Mucosa of stomach (tissue), 1 donor: ENCODE results near the gene FGF12.

Experiments used
- H3K27me3 ChIP-seq: one replicate; pipeline ENCODE4 v1.7.0; 2013; ENCODE audit warnings: mild to moderate bottlenecking, low read length; ENCODE audit not compliant: control insufficient read depth, insufficient read depth
- H3K36me3 ChIP-seq: one replicate; pipeline ENCODE4 v1.7.0; 2013; ENCODE audit warnings: low read length; ENCODE audit not compliant: control insufficient read depth, insufficient read depth
- H3K4me1 ChIP-seq: one replicate; pipeline ENCODE4 v1.7.0; 2013; ENCODE audit warnings: mild to moderate bottlenecking, low read length; ENCODE audit not compliant: control insufficient read depth, insufficient read depth
- H3K4me3 ChIP-seq: one replicate; pipeline ENCODE4 v1.7.0; 2013; ENCODE audit warnings: low read length
- H3K9ac ChIP-seq: one replicate; pipeline ENCODE4 v1.7.0; 2013; ENCODE audit warnings: mild to moderate bottlenecking, low read length, moderate library complexity
- H3K9me3 ChIP-seq: one replicate; pipeline ENCODE4 v1.7.0; 2013; ENCODE audit warnings: mild to moderate bottlenecking, low read length, moderate library complexity; ENCODE audit not compliant: control insufficient read depth
- donor health status: Pancreatic carcinoma.

Gene FGF12

GRCh38 chr3:192675958-192676649 is 51.2 kb downstream of the FGF12 start:
- H3K9me3 ChIP-seq: no peaks in the 10 kb centered on the region
- H3K4me3 ChIP-seq: no peak overlapping the region
- H3K4me1 ChIP-seq: no peaks in the 10 kb centered on the region
- H3K36me3 ChIP-seq: no peaks in the 10 kb centered on the region
- H3K9ac ChIP-seq: no peak overlapping the region
- H3K27me3 ChIP-seq: no peaks in the 10 kb centered on the region

DNA sequence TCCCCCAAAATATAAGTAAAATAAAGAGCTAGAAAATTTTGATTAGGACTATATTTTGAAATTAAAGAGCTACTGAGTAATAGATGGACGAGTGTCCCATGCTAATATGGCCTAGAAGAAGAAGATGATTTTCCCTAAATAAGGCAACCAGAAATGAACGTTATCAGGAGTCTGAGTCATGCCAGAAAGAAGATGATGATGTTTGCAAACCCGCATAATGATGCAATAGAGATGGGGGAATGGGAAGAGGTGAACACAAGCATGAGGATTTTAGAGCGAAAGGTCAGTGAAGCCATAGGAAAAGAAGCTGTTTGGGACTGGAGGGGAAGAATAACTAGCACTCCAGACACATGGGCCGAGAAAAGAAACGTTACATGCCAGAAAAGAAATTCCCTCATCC is 71.7 kb downstream of the FGF12 start:
- Histone ChIP-seq H3K27me3 (no peaks in the 10 kb centered on the region), H3K9me3 (no peaks in the 10 kb centered on the region), H3K4me1 (no peaks in the 10 kb centered on the region), H3K4me3 (no peak overlapping the region), H3K9ac (no peak overlapping the region), H3K36me3 (no peaks in the 10 kb centered on the region)

GRCh38 chr3:192655040-192655439 is 72.3 kb downstream of the FGF12 start:
- no peaks in the 10 kb centered on the region for H3K36me3 ChIP-seq
- no peak overlapping the region for H3K9ac ChIP-seq
- no peaks in the 10 kb centered on the region for H3K4me1 ChIP-seq
- H3K9me3 ChIP-seq: no peaks in the 10 kb centered on the region
- H3K4me3 ChIP-seq: no peak overlapping the region
- no peaks in the 10 kb centered on the region for H3K27me3 ChIP-seq

GRCh38 chr3:192653862-192654261 is 73.5 kb downstream of the FGF12 start:
- Histone ChIP-seq H3K9me3 (no peaks in the 10 kb centered on the region), H3K9ac (no peak overlapping the region), H3K4me1 (no peaks in the 10 kb centered on the region), H3K4me3 (no peak overlapping the region), H3K36me3 (no peaks in the 10 kb centered on the region), H3K27me3 (no peaks in the 10 kb centered on the region)

GRCh38 chr3:192652727-192653126 is 74.6 kb downstream of the FGF12 start:
- Histone ChIP-seq H3K4me1 (no peaks in the 10 kb centered on the region), H3K27me3 (no peaks in the 10 kb centered on the region), H3K4me3 (no peak overlapping the region), H3K9ac (no peak overlapping the region), H3K9me3 (no peaks in the 10 kb centered on the region), H3K36me3 (no peaks in the 10 kb centered on the region)

DNA sequence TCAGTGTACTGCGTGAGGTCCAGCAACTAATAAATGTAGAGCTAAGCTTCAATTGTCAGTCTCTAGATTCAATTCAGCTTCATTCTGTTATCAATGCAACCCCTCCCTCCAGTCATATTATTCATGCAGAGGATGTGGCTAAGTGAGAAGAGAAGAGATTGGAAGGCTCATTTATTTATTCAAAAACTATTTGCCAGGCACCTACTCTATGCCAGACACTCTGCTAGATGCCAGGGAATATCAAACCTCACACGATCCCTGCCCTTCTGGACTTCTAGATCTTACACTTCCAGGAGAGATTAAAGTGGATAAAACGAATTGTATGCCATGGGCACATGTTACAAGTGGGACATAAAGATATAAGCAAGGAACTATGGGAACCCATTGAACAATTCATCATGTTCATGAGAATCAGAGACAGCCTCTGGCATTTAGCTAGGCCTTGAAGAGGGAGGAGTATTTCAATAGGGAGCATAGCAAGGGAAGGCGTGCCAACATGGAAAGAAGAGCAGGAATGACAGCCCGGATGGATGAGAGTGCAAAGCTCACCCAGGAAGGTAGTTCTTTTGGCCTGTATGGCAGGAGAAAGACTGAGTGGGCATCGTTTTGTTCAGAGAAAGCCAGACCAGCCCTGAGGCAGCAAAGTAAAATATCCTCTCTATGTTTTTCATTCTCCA is 75.4 kb downstream of the FGF12 start:
- Histone ChIP-seq H3K9me3 (no peaks in the 10 kb centered on the region), H3K9ac (no peak overlapping the region), H3K36me3 (no peaks in the 10 kb centered on the region), H3K27me3 (no peaks in the 10 kb centered on the region), H3K4me3 (no peak overlapping the region), H3K4me1 (no peaks in the 10 kb centered on the region)

- Histone ChIP-seq H3K27me3 (no peaks in the 10 kb centered on the region), H3K36me3 (no peaks in the 10 kb centered on the region), H3K9ac (no peak overlapping the region), H3K9me3 (no peaks in the 10 kb centered on the region), H3K4me1 (no peaks in the 10 kb centered on the region), H3K4me3 (no peak overlapping the region)
Measured at GRCh38 chr3:192645437-192645836, 81.9 kb downstream of the FGF12 start.

- Histone ChIP-seq H3K4me3 (no peak overlapping the region), H3K9me3 (no peaks in the 10 kb centered on the region), H3K9ac (no peak overlapping the region), H3K36me3 (no peaks in the 10 kb centered on the region), H3K27me3 (no peaks in the 10 kb centered on the region), H3K4me1 (no peaks in the 10 kb centered on the region)
Measured at GRCh38 chr3:192642651-192643050, 84.7 kb downstream of the FGF12 start.

GRCh38 chr3:192641919-192642318 is 85.4 kb downstream of the FGF12 start:
- no peaks in the 10 kb centered on the region for H3K4me1 ChIP-seq
- no peaks in the 10 kb centered on the region for H3K9me3 ChIP-seq
- no peaks in the 10 kb centered on the region for H3K36me3 ChIP-seq
- H3K9ac ChIP-seq: no peak overlapping the region
- no peak overlapping the region for H3K4me3 ChIP-seq
- no peaks in the 10 kb centered on the region for H3K27me3 ChIP-seq

DNA sequence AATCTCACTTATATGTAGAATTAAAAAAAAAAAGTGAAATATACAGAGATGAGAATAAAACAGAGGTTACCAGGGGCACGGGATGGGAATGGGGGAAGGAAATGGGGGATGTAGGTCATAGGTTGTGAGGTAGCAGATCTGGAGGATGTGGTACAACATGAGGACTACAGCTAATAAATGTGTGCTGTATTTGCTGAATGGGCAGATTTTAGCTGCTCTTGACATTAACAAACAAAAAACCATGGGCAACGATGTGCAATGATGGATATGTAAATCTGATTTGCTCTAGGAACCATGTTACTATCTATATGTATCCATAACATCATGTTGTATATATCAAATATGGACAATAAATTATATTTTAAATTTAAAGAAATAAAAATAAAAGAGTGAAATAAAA is 87.4 kb downstream of the FGF12 start:
- H3K4me3 ChIP-seq: no peak overlapping the region
- H3K27me3 ChIP-seq: no peaks in the 10 kb centered on the region
- no peak overlapping the region for H3K9ac ChIP-seq

DNA sequence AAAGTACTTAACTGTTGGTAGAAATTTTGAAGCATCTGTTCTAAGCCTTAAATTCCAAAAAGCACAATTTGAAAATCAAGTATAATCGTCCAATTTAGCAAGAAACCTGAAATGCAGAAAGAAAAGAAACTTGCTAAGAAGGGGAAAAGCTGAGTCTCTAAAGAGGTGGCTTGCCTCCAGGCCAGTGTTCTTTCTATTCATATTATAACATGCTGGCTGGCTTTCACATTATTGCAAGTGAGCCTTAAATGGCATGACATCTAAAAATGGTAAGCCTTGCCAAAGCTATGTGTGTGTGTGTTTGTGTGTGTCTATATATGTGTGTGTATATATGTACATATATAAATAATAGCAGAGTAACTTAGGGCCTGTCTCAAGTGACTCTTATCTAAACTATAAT is 89.5 kb downstream of the FGF12 start:
- Histone ChIP-seq H3K4me3 (no peak overlapping the region), H3K4me1 (no peaks in the 10 kb centered on the region), H3K36me3 (no peaks in the 10 kb centered on the region), H3K27me3 (no peaks in the 10 kb centered on the region), H3K9ac (no peak overlapping the region), H3K9me3 (no peaks in the 10 kb centered on the region)

More for the DNA sequence above, 87.4 kb downstream of the FGF12 start:
- no peaks in the 10 kb centered on the region for H3K36me3 ChIP-seq
- H3K4me1 ChIP-seq: no peaks in the 10 kb centered on the region
- H3K9me3 ChIP-seq: no peaks in the 10 kb centered on the region

DNA sequence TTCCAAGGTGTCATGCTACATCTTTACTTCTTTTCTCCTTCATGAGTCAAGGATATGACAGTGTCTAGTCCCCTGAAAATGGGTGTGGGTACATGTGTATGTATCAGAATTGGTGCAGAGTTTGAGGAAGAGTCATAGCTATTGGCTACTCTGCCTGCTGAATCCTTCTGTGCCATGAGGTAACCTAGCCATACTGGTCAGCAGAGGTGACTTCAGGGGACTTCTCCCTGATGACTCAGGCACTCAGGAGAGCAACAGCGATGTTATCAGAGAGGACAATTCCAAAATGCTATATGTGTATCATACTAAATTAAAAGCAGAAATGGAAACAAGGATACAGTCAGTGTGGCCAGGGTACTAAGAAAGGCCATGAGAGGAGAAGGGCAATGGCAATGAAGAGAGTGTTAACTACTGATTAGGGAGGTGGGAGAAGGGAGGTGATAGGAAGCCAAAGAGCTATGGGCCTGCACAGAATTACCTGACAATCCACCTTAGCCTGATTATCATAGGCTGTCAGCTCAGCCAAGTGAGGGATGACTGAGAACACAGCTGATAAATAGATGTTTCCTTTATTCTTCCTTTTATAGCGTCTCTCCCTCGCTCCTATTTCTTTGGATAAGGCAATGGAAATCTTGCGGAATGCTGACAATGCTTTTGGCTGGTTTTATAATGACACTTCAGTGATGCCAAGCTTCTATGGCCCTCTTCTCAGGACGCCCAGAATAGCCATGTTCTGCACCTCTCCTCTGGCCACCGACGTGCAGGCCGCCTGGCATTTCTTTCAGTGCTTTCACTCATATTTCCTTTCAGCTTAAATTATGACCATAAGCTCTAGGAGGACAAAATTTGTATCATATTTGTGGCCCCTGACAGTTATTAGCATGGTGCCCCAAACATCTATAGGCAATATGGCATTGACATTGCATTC is 90.6 kb downstream of the FGF12 start:
- Histone ChIP-seq H3K36me3 (no peaks in the 10 kb centered on the region), H3K27me3 (no peaks in the 10 kb centered on the region), H3K4me3 (no peak overlapping the region), H3K9ac (no peak overlapping the region), H3K9me3 (no peaks in the 10 kb centered on the region), H3K4me1 (no peaks in the 10 kb centered on the region)
